HepG2 (cell line): ENCODE data around the gene ZBTB47.

Experiments used
- ELF3 ChIP-seq: IDR thresholded peaks from 2 replicates; pipeline ENCODE4 v1.6.1; 2016; ENCODE audit warnings: missing genetic modification reagents, missing compliant biosample characterization
- EP300 ChIP-seq, 3 experiments: sonication (generic) in 1 of 3; formaldehyde crosslinking in 1 of 3; IDR thresholded peaks; 2 replicates each; pipeline versions ENCODE4 v1.5.1 to v1.6.1; 2011 to 2020; ENCODE audit warnings: low read depth in 2 of 3, low read length in 2 of 3, borderline replicate concordance in 1 of 3, improper control_type of control experiment in 1 of 3, mild to moderate bottlenecking in 1 of 3, missing genetic modification reagents in 1 of 3, moderate library complexity in 1 of 3
- HNF4G ChIP-seq, 2 experiments: sonication (generic) in 1 of 2; formaldehyde crosslinking in 1 of 2; IDR thresholded peaks; 2 replicates each; pipeline versions ENCODE4 v1.4.0 to v1.6.1; 2011 to 2020; ENCODE audit warnings: borderline replicate concordance in 2 of 2, low read depth in 2 of 2, mild to moderate bottlenecking in 2 of 2, low read length in 1 of 2, missing genetic modification reagents in 1 of 2, moderate library complexity in 1 of 2
- MIER3 ChIP-seq: IDR thresholded peaks from 2 replicates; pipeline ENCODE4 v1.6.1; 2016; ENCODE audit warnings: missing compliant biosample characterization, borderline replicate concordance
- MTF1 ChIP-seq: sonication (generic); formaldehyde crosslinking; IDR thresholded peaks from 2 replicates; pipeline ENCODE4 v1.5.0; 2020; ENCODE audit warnings: missing genetic modification reagents
- ZBTB7A ChIP-seq: sonication (generic); formaldehyde crosslinking; IDR thresholded peaks from 2 replicates; pipeline ENCODE4 v1.8.0; 2022; ENCODE audit warnings: mild to moderate bottlenecking, missing genetic modification reagents
- ZMYM3 ChIP-seq: sonication (generic); formaldehyde crosslinking; IDR thresholded peaks from 2 replicates; pipeline ENCODE4 v1.5.1; 2020; ENCODE audit warnings: mild to moderate bottlenecking, missing genetic modification reagents
- ZNF274 ChIP-seq: sonication (generic); formaldehyde crosslinking; IDR thresholded peaks from 2 replicates; pipeline ENCODE4 v1.5.1; 2020; ENCODE audit warnings: mild to moderate bottlenecking, missing genetic modification reagents
- ZNF276 ChIP-seq: sonication (generic); formaldehyde crosslinking; IDR thresholded peaks from 2 replicates; pipeline ENCODE4 v1.4.0; 2020; ENCODE audit warnings: mild to moderate bottlenecking, low read depth, missing genetic modification reagents
- TF ChIP-seq, protein P1 (sequence below): sonication (generic); formaldehyde crosslinking; IDR thresholded peaks from 2 replicates; pipeline ENCODE4 v1.4.0; 2020; ENCODE audit warnings: missing genetic modification reagents
- TF ChIP-seq, protein P2 (sequence below): fragments of 450-650 bp; IDR thresholded peaks from 2 replicates; pipeline ENCODE4 v1.6.1; 2017; ENCODE audit warnings: mild to moderate bottlenecking
- TF ChIP-seq, protein P3 (sequence below): sonication (generic); formaldehyde crosslinking; IDR thresholded peaks from 2 replicates; pipeline ENCODE4 v1.4.0; 2020; ENCODE audit warnings: missing genetic modification reagents

GRCh38 chr3:42612928-42613327 lies 40.6 kb upstream of the ZBTB47 start:
- TF ChIP-seq, protein P1, sequence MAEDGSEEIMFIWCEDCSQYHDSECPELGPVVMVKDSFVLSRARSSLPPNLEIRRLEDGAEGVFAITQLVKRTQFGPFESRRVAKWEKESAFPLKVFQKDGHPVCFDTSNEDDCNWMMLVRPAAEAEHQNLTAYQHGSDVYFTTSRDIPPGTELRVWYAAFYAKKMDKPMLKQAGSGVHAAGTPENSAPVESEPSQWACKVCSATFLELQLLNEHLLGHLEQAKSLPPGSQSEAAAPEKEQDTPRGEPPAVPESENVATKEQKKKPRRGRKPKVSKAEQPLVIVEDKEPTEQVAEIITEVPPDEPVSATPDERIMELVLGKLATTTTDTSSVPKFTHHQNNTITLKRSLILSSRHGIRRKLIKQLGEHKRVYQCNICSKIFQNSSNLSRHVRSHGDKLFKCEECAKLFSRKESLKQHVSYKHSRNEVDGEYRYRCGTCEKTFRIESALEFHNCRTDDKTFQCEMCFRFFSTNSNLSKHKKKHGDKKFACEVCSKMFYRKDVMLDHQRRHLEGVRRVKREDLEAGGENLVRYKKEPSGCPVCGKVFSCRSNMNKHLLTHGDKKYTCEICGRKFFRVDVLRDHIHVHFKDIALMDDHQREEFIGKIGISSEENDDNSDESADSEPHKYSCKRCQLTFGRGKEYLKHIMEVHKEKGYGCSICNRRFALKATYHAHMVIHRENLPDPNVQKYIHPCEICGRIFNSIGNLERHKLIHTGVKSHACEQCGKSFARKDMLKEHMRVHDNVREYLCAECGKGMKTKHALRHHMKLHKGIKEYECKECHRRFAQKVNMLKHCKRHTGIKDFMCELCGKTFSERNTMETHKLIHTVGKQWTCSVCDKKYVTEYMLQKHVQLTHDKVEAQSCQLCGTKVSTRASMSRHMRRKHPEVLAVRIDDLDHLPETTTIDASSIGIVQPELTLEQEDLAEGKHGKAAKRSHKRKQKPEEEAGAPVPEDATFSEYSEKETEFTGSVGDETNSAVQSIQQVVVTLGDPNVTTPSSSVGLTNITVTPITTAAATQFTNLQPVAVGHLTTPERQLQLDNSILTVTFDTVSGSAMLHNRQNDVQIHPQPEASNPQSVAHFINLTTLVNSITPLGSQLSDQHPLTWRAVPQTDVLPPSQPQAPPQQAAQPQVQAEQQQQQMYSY: no peak
- no peak for TF ChIP-seq HNF4G (IDR thresholded peaks at IDR 0.05; ENCODE audit: borderline replicate concordance, low read depth, low read length)
- TF ChIP-seq HNF4G (CRISPR knock-in tag; IDR thresholded peaks at IDR 0.05; ENCODE audit: borderline replicate concordance, low read depth): no peak
- no peak for TF ChIP-seq ZNF276 (CRISPR knock-in tag)
- TF ChIP-seq MIER3 (CRISPR knock-in tag): no peak
- TF ChIP-seq EP300 (IDR thresholded peaks at IDR 0.05; ENCODE audit: low read depth in 2 of 2, low read length in 2 of 2): no peak
- no peak for TF ChIP-seq EP300 (CRISPR knock-in tag; IDR thresholded peaks at IDR 0.05; ENCODE audit: borderline replicate concordance)
- no peak for TF ChIP-seq ZBTB7A (CRISPR knock-in tag)
- TF ChIP-seq MTF1 (CRISPR knock-in tag): no peak
- TF ChIP-seq ELF3 (CRISPR knock-in tag): no peak
- TF ChIP-seq, protein P2, sequence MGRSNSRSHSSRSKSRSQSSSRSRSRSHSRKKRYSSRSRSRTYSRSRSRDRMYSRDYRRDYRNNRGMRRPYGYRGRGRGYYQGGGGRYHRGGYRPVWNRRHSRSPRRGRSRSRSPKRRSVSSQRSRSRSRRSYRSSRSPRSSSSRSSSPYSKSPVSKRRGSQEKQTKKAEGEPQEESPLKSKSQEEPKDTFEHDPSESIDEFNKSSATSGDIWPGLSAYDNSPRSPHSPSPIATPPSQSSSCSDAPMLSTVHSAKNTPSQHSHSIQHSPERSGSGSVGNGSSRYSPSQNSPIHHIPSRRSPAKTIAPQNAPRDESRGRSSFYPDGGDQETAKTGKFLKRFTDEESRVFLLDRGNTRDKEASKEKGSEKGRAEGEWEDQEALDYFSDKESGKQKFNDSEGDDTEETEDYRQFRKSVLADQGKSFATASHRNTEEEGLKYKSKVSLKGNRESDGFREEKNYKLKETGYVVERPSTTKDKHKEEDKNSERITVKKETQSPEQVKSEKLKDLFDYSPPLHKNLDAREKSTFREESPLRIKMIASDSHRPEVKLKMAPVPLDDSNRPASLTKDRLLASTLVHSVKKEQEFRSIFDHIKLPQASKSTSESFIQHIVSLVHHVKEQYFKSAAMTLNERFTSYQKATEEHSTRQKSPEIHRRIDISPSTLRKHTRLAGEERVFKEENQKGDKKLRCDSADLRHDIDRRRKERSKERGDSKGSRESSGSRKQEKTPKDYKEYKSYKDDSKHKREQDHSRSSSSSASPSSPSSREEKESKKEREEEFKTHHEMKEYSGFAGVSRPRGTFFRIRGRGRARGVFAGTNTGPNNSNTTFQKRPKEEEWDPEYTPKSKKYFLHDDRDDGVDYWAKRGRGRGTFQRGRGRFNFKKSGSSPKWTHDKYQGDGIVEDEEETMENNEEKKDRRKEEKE: no peak
- TF ChIP-seq ZMYM3 (CRISPR knock-in tag): no peak
- no peak for TF ChIP-seq ZNF274 (CRISPR knock-in tag)
- TF ChIP-seq, protein P3, sequence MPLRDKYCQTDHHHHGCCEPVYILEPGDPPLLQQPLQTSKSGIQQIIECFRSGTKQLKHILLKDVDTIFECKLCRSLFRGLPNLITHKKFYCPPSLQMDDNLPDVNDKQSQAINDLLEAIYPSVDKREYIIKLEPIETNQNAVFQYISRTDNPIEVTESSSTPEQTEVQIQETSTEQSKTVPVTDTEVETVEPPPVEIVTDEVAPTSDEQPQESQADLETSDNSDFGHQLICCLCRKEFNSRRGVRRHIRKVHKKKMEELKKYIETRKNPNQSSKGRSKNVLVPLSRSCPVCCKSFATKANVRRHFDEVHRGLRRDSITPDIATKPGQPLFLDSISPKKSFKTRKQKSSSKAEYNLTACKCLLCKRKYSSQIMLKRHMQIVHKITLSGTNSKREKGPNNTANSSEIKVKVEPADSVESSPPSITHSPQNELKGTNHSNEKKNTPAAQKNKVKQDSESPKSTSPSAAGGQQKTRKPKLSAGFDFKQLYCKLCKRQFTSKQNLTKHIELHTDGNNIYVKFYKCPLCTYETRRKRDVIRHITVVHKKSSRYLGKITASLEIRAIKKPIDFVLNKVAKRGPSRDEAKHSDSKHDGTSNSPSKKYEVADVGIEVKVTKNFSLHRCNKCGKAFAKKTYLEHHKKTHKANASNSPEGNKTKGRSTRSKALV (CRISPR knock-in tag): no peak
